Stimulated activated CD8-positive, alpha-beta memory T cell treated with anti-CD3 and anti-CD28 coated beads, Interleukin-12 subunit alpha, Interleukin-12 subunit beta, amount 100 ng/mL, for 24 hours (primary cell): ENCODE data around the gene PPM1H.

Source experiments
- DNase-seq: peaks from one replicate; pipeline ENCODE4 v3.0.0-alpha.2; 2020; ENCODE audit errors: extremely low read depth

PPM1H gene

GRCh38 chr12:62604373-62604772, 330.6 kb downstream of the PPM1H start:
- no peak for DNase-seq

GRCh38 chr12:62603811-62604098, 331.2 kb downstream of the PPM1H start:
- DNase-seq = no peak

- DNase-seq = peak; percentile 49
Observed at GRCh38 chr12:62603061-62603810, 331.7 kb downstream of the PPM1H start.

GRCh38 chr12:62602255-62603060, 332.5 kb downstream of the PPM1H start:
- DNase-seq = peak; percentile 72

GRCh38 chr12:62601765-62602164, 333.2 kb downstream of the PPM1H start:
- no peak for DNase-seq

- no peak for DNase-seq
Observed at GRCh38 chr12:62599854-62600437, 335.0 kb downstream of the PPM1H start.

- no peak for DNase-seq
Observed at GRCh38 chr12:62598846-62599245, 336.1 kb downstream of the PPM1H start.

GRCh38 chr12:62597253-62597652, 337.7 kb downstream of the PPM1H start:
- no peak for DNase-seq
